Smooth muscle cell (in vitro differentiated cells): ENCODE measurements around the gene FBXO45. TPM values are rescaled to one million over a fixed set of nuclear protein-coding genes. Genes with fewer than 3 reads are reported as not detected.
"Not testable (repeated sequence)": the region's sequence is repeated elsewhere in the genome, so short reads cannot be mapped to it uniquely, and the experiment has no call there.

Source experiments
- DNase-seq: peaks from one replicate; lab custom pipeline; 2025; ENCODE audit not compliant: unreplicated experiment; lab: John Stamatoyannopoulos, UW
- H2AFZ ChIP-seq: fragments of 200-600 bp; sonication (generic); 2 replicates; pipeline ENCODE4 v1.6.0; 2016; ENCODE audit warnings: antibody characterized with exemption, low read depth, mild to moderate bottlenecking
- H3F3A ChIP-seq: fragments of 200-600 bp; sonication (generic); 2 replicates; pipeline ENCODE4 v1.6.0; 2017; ENCODE audit warnings: antibody characterized with exemption, low read depth
- H3K27ac ChIP-seq: fragments of 200-600 bp; sonication (generic); 2 replicates; pipeline ENCODE4 v1.5.1; 2016; ENCODE audit warnings: low read depth, mild to moderate bottlenecking
- H3K27me3 ChIP-seq: fragments of 200-600 bp; sonication (generic); 2 replicates; pipeline ENCODE4 v1.6.1; 2016; ENCODE audit warnings: low read depth, mild to moderate bottlenecking
- H3K36me3 ChIP-seq: fragments of 200-600 bp; sonication (generic); 2 replicates; pipeline ENCODE4 v1.5.1; 2016; ENCODE audit warnings: low read depth
- H3K4me1 ChIP-seq: fragments of 200-600 bp; sonication (generic); 2 replicates; pipeline ENCODE4 v1.5.1; 2016; ENCODE audit warnings: low read depth
- H3K4me2 ChIP-seq: fragments of 200-600 bp; sonication (generic); 2 replicates; pipeline ENCODE4 v1.6.0; 2016; ENCODE audit warnings: mild to moderate bottlenecking
- H3K4me3 ChIP-seq: fragments of 200-600 bp; sonication (generic); 2 replicates; pipeline ENCODE4 v1.5.1; 2016; ENCODE audit warnings: mild to moderate bottlenecking
- H3K79me2 ChIP-seq: fragments of 200-600 bp; sonication (generic); 2 replicates; pipeline ENCODE4 v1.6.0; 2016; ENCODE audit warnings: low read depth, mild to moderate bottlenecking
- H3K9ac ChIP-seq: fragments of 200-600 bp; sonication (generic); 2 replicates; pipeline ENCODE4 v1.6.0; 2016; ENCODE audit warnings: low read depth
- H3K9me3 ChIP-seq: fragments of 200-600 bp; sonication (generic); replicated peaks from 2 replicates; pipeline ENCODE4 v1.5.1; 2016; ENCODE audit warnings: low read depth
- H4K20me1 ChIP-seq: fragments of 200-600 bp; sonication (generic); 2 replicates; pipeline ENCODE4 v1.6.0; 2016; ENCODE audit warnings: low read depth
- WGBS: methylation state at CpG from one replicate; pipeline ENCODE4 v1.1.7; 2016; ENCODE audit warnings: low lambda C conversion rate; 5-methylcytosine and 5-hydroxymethylcytosine counted together
- polyA plus RNA-seq: library from polyadenylated mRNA; unstranded; fragments of >200 nt; fragmentation: Nextera tagmentation; extraction: Ambion mirVana; gene quantifications from 2 replicates; pipeline ENCODE4 v1.2.1, GENCODE V29; 2016
- total RNA-seq: library from RNA; depleted of rRNA; stranded (reverse); fragments of >200 nt; gene quantifications from 2 replicates; pipeline ENCODE4 v1.2.3, GENCODE V29; 2014
- TF ChIP-seq, protein P1 (sequence below): fragments of 200-600 bp; sonication (generic); IDR thresholded peaks from 2 replicates; pipeline ENCODE4 v1.5.1; 2017; ENCODE audit warnings: borderline replicate concordance, mild to moderate bottlenecking, antibody characterized with exemption; ENCODE audit not compliant: insufficient read depth, poor library complexity, severe bottlenecking

Gene FBXO45
- total and polyA plus RNA-seq, 2 experiments from 2014 or later, result 5.8 to 13.1 TPM

DNA sequence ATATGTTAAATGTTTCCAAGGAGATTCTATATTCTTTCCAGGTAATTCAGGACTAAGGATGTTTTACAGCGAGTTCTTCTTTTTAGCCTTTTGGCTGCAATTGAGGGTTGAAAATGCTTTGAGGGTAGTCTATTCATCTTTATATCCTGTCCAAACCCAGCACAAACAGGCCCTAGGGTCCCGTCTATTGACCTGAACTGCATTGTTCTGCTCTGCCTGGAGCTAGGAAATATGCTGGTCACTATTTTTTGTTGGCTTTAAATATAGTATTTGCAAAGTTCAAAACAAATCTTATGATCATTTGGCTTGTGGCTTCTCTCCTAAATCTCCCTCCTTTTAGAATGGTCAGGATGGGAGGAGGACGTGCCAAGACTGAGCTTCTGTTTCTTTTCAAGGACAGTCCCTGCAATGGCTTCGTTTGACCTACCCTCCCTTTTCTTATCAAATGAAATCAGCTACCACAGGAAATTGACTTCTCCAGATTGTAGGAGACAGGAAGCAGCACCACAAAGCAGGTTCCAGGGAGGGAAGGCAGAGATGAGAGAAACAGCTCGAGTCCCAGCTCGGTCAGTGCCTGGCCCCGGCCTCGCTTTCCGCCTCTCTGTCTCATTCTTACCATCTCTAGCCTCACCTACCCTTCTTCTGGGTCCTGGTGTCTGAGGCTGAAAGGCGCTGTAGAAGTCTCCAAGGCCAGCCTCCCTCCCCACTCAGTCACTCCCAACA is 43.5 kb downstream of the FBXO45 start:
- no peaks in the 10 kb centered on the region for H3K36me3 ChIP-seq
- no peaks in the 10 kb centered on the region for H3K4me1 ChIP-seq
- no peak overlapping the region for H3K9ac ChIP-seq
- H3K27me3 ChIP-seq, result no peaks in the 10 kb centered on the region
- 75% methylated on average over 10 of the region's 10 CpGs for WGBS
- H3K27ac ChIP-seq, result no peak overlapping the region
- no peak overlapping the region for H3K4me3 ChIP-seq
- no peaks in the 10 kb centered on the region for H3K9me3 ChIP-seq
- TF ChIP-seq, protein P1, sequence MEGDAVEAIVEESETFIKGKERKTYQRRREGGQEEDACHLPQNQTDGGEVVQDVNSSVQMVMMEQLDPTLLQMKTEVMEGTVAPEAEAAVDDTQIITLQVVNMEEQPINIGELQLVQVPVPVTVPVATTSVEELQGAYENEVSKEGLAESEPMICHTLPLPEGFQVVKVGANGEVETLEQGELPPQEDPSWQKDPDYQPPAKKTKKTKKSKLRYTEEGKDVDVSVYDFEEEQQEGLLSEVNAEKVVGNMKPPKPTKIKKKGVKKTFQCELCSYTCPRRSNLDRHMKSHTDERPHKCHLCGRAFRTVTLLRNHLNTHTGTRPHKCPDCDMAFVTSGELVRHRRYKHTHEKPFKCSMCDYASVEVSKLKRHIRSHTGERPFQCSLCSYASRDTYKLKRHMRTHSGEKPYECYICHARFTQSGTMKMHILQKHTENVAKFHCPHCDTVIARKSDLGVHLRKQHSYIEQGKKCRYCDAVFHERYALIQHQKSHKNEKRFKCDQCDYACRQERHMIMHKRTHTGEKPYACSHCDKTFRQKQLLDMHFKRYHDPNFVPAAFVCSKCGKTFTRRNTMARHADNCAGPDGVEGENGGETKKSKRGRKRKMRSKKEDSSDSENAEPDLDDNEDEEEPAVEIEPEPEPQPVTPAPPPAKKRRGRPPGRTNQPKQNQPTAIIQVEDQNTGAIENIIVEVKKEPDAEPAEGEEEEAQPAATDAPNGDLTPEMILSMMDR, result no peak
- peak overlapping the region; percentile 49 for H2AFZ ChIP-seq
- no peak overlapping the region for H3K4me2 ChIP-seq
- H3K79me2 ChIP-seq, result no peaks in the 10 kb centered on the region
- no peaks in the 10 kb centered on the region for H4K20me1 ChIP-seq
- H3F3A ChIP-seq, result no peaks in the 10 kb centered on the region
- DNase-seq, result no peak

DNA sequence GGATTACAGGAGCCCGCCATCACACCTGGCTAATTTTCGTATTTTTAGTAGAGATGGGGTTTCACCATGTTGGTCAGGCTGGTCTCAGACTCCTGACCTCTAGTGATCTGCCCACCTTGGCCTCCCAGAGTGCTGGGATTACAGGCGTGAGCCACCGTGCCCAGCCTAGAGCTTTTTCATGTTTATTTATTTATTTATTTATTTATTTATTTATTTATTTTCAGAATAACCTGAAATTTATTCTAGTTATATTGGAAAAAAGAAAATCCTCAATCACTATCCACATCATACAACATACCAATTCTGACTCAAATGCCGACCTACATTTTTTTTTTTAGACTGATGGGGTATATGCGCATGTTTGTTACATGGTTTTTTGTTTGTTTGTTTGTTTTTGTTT is 46.8 kb downstream of the FBXO45 start:
- not testable (repeated sequence) for H2AFZ ChIP-seq, H3K4me2 ChIP-seq, H4K20me1 ChIP-seq, H3K9me3 ChIP-seq, H3K27ac ChIP-seq, H3K4me1 ChIP-seq, H3K27me3 ChIP-seq, H3F3A ChIP-seq, H3K36me3 ChIP-seq, H3K79me2 ChIP-seq, DNase-seq, H3K4me3 ChIP-seq, H3K9ac ChIP-seq
- 96% methylated on average over 6 of the region's 6 CpGs for WGBS

DNA sequence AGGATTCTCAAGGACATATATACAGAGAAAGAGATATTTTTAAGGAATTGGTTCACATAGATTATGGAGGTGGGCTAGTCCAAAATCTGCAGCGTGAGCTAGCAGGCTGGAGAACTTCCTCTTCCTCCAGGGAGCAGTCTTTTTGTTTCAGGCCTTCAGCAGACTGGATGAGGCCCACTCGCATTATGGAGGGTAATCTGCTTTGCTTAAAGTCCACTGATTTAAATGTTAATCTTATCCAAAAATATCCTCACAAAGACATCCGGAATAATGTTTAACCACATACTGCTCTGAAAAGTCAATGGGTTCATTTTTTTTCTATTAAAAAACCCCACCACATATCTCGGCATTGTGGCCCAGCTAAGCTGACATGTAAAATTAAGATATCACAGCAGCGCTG is 48.8 kb downstream of the FBXO45 start:
- H3K4me2 ChIP-seq, result no peak overlapping the region
- no peaks in the 10 kb centered on the region for H3K27me3 ChIP-seq
- no peak overlapping the region for H2AFZ ChIP-seq
- TF ChIP-seq, protein P1, result no peak
- no peaks in the 10 kb centered on the region for H3K9me3 ChIP-seq
- H3K4me1 ChIP-seq, result peaks cover 8% of the 10 kb centered on the region
- no peaks in the 10 kb centered on the region for H3F3A ChIP-seq
- H3K4me3 ChIP-seq, result no peak overlapping the region
- DNase-seq, result no peak
- H3K9ac ChIP-seq, result no peak overlapping the region
- no peak overlapping the region for H3K27ac ChIP-seq
- no peaks in the 10 kb centered on the region for H3K79me2 ChIP-seq
- WGBS, result 66% methylated on average over 5 of the region's 5 CpGs
- H3K36me3 ChIP-seq, result no peaks in the 10 kb centered on the region
- no peaks in the 10 kb centered on the region for H4K20me1 ChIP-seq

DNA sequence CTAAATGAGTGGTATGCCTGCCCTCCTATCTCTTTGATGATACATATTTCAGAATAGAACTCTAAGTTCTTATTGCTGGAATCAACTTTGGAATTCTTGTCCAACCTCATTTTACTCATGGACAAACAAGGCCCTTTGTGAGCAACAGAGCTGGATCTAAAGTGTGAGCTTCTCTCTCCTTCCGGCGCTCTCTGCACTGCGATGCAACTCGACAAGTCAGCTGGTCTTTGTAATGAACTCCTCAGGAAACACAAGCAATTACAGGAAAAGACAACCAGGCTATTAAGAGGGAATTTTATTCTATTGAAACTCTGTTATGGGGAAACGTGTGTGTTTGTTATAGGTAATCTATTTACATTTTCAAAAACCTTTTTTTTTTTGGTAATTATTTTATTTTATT is 50.8 kb downstream of the FBXO45 start:
- Histone ChIP-seq H3K4me2 (no peak overlapping the region), H3F3A (no peaks in the 10 kb centered on the region), H3K27me3 (no peaks in the 10 kb centered on the region)

DNA sequence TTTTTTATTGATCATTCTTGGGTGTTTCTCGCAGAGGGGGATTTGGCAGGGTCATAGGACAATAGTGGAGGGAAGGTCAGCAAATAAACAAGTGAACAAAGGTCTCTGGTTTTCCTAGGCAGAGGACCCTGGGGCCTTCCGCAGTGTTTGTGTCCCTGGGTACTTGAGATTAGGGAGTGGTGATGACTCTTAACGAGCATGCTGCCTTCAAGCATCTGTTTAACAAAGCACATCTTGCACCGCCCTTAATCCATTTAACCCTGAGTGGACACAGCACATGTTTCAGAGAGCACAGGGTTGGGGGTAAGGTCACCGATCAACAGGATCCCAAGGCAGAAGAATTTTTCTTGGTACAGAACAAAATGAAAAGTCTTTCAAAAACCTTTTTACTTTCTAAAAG is 51.2 kb downstream of the FBXO45 start:
- DNase-seq, H4K20me1 ChIP-seq, H3K4me2 ChIP-seq, H2AFZ ChIP-seq, H3K9me3 ChIP-seq, H3K36me3 ChIP-seq, H3F3A ChIP-seq, H3K27me3 ChIP-seq, H3K27ac ChIP-seq, H3K9ac ChIP-seq, H3K4me3 ChIP-seq, H3K79me2 ChIP-seq, H3K4me1 ChIP-seq: not testable (repeated sequence)
- 84% methylated on average over 2 of the region's 5 CpGs for WGBS

More for the DNA sequence above, 50.8 kb downstream of the FBXO45 start:
- DNase-seq, result no peak
- no peak overlapping the region for H2AFZ ChIP-seq
- WGBS, result 65% methylated on average over 5 of the region's 5 CpGs
- H3K4me1 ChIP-seq, result peaks cover 8% of the 10 kb centered on the region
- no peak overlapping the region for H3K9ac ChIP-seq
- H3K27ac ChIP-seq, result no peak overlapping the region
- H3K79me2 ChIP-seq, result no peaks in the 10 kb centered on the region
- TF ChIP-seq, protein P1, result no peak
- no peak overlapping the region for H3K4me3 ChIP-seq
- no peaks in the 10 kb centered on the region for H3K9me3 ChIP-seq
- H3K36me3 ChIP-seq, result no peaks in the 10 kb centered on the region
- no peaks in the 10 kb centered on the region for H4K20me1 ChIP-seq
